Activated CD4-positive, CD25-positive, alpha-beta regulatory T cell (primary cell): ENCODE measurements around the gene CTTN.
"Not testable (repeated sequence)": the region's sequence is repeated elsewhere in the genome, so short reads cannot be mapped to it uniquely, and the experiment has no call there.

Source experiments
- DNase-seq, 4 experiments: peaks; one replicate each; lab custom pipeline; 2025; lab: John Stamatoyannopoulos, UW

Gene CTTN

DNA sequence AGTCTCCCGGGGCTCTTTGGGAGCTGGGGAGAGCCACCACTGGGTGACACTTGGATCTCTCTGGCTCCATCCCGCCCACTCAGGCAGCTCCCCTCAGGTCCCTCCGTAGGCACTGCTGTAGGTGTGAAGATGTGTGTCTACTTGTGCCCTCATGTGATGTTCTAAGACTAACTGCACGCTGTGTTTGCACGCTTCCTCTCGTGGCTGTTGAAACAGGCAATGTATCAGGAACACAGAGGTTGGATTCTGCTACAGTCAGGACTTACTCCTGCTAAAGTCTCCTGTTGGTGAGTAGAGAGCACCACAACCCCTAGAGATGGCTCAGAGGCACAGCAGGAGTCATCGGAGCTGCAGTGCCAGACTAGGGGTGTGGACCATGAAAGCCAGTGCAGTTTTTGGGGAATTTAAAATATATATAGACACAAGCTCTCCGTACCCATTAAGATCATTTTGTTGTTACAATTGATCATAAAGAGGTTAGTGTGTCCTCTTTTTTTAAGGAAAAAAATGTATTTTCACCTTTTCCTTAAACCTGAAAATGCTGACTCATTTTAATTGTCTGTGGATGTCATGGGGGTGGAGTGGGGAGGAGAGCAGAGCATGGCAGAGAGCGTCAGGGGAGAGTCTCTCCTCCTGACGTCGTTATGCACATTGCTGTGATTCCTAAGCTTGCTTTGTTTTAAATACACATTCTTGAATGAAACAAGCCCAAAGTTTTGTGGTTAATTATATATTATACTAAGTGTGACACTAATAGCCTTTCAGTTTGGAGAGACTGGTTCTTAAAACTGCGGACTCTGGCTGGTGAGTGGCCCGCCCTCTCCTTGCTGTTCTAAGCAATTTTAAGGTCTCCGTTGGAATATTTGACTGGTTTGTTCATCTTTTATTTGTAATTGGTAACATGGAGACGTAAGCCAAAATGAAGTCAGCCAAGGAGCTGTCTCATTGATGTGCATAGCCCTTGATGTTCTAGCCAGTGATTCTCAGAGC lies 16.2 kb upstream of the CTTN start:
- DNase-seq: no peak

DNA sequence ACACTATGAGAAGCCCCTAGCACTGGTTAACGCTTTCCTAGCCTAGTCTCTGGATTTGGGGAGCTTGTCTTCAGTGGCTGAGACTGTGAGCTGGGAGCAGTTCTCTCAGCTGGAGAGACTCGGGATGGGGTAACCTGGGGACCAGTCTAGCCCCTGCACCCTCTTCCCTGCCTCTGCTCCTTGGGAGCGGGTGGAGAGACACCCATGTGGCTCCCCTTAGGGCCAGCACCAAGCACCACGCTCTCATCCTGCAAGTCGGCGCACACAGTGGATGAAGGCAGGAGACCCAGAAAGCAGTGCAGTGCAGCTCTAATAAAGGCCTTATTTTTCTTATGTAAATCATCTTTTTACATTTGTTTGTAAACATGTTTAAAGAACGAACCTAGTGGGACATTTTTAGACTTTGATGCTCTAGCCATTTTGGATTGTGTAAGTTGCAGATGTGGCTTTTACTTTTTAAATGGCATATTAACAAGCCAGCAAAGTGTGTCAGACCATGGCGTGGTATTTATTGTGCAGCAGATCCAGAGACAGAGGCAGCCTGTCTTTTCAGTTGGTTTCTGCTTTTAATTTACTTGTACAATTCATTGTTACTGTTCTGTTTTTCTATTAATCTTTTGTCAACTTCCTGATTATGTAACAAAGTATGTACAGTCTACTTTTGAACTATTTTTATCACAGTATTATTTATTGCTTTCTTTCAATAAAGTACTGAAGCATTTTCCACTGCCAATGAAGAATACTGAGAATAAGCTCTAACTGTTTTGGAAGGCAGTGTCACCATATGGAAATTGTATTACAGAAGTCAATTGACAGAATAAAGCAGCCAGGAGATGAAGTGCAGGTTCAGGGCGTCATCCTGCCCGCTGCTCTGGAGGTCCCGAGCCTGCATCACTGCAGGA lies 14.4 kb upstream of the CTTN start:
- no peak for DNase-seq

DNA sequence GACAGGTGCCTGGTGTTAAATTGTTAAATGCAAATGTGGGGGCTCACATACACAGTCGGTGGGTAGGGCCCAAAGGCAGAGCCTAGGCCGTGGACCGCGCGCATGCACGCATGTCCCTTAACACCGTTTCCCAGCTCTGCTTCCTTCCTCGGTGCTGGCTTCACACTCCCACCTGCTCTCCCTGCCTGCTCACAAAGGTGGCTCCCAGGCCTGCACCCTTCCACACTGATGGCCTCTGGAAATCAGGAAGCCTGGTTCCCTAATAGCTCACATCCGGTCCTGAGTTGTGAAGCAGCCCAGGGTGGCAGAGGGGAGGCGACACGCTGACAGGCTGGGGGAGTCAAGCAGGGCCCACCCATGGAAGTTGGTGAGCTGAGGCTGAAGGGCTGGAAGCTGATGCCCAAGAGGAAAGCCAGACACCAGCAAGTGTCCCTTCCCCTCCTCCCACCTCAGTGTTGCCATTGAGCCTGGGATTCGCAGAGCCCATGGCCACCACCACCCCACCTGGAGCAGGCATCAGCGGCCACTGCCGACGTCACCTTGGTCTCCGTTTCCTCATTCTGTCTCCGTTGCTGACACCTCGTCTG lies 13.7 kb upstream of the CTTN start:
- DNase-seq: no peak

DNA sequence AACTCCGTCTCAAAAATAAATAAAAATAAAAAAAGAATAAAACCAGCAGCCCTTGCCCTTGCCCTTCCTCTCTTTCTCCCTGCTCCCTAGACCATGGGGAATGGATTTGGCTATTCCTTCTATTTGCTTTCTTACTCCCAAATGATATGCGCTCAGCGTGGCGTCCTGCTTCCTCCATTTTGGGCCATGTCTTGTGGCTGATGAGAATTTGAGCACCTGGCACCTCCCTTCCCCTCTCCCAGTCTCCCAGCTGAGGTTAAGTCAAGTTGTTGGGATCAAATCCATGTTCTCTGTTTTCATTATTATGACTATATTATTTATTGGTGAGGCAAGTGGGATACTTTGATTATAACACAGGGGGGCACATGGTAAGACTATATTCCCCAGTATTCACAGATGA lies 10.8 kb upstream of the CTTN start:
- DNase-seq: no peak

DNA sequence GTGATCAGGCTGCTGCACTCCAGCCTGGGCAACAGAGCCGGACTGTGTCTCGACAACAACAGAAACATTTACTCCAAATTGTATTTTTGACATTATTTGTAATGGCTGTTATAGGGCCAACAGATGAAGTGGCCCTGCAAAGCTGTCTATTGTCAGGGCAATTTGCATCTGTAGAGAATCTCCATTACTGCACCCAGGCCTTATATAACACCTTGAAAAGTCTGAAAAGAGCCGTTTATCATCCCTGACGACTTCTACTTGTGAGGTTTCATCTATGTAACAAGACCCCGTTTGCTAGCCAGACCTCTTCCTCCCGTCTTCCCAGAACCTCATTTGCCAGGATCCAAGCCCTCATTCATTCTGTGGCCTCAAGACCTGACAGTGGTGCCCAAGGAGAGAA lies 9.1 kb upstream of the CTTN start:
- DNase-seq: no peak

DNA sequence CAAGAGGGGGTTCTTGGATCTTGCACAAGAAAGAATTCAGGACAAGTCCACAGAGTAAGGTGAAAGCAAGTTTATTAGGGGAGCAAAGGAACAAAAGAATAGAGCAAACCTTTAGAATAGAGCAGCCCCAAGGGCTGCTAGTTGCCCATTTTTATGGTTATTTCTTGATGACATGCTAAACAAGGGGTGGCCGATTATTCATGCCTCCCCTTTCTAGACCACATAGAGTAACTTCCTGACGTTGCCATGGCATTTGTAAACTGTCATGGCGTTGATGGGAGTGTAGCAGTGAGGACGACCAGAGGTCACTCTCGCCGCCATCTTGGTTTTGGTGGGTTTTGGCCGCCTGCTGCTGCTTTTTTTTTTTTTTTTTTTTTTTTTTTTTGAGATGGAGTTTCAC lies 7.4 kb upstream of the CTTN start:
- DNase-seq: not testable (repeated sequence)

DNA sequence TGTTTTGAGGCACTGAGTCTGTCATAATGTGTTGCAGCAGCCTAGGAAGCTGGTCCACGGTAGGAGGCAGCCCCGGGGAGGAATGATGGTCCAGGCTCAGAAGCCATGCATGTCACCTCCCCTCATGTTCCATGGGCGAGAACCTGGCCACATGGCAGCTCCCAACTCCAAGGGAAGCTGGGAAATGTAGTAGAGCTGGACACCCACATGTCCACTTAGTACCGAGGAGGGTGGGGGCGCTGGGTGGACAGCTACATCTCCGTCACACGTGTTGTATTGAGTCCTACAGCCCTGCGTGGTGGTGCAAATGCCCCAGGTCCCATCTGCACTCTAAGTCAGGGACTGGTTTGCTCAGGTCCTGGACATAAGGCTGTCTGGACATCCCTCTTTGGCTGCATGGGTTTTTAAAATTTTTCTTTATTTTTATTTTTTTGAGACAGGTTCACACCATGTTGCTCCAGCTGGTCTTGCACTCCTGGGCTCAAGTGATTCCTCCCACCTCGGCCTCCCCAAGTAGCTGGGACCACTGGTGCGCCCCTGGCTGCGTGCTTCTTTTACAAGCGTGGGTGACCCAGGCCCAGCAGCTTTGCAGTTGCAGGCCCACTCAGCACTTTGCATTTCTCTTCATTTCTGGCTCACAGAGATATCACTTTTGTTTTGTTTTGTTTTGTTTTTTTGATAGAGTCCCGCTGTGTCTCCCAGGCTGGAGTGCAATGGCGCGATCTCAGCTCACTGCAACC lies 3.9 kb upstream of the CTTN start:
- DNase-seq: no peak

DNA sequence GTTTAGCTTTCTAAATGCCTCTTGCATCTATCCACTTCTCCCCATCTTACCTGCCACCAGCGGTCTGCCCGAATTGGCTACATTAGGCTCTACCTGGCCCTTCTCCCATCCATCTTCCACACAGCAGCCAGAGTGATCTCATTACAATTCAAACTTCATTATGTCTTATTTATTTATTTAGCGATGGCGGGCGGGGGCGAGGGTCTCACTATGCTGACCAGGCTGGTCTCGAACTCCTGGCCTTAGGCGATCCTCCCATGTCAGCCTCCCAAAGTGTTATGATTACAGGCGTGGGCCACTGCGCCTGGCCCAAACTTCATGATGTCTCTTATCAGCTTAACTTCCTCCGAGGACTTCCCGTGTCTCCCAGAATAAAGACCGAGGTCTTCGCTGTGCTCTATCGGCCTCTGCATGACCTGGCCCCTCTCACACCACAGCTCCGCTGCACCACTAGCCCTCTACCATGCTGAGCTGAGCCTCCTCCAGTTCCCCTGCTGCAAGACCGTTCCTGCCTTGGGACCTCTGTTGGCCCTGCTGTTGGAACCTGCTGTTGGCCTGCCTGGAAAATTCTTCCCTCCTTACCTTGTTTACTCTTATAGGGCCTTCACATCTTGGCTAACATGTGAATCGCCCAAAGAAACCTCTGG lies 870 bp upstream of the CTTN start:
- no peak for DNase-seq

DNA sequence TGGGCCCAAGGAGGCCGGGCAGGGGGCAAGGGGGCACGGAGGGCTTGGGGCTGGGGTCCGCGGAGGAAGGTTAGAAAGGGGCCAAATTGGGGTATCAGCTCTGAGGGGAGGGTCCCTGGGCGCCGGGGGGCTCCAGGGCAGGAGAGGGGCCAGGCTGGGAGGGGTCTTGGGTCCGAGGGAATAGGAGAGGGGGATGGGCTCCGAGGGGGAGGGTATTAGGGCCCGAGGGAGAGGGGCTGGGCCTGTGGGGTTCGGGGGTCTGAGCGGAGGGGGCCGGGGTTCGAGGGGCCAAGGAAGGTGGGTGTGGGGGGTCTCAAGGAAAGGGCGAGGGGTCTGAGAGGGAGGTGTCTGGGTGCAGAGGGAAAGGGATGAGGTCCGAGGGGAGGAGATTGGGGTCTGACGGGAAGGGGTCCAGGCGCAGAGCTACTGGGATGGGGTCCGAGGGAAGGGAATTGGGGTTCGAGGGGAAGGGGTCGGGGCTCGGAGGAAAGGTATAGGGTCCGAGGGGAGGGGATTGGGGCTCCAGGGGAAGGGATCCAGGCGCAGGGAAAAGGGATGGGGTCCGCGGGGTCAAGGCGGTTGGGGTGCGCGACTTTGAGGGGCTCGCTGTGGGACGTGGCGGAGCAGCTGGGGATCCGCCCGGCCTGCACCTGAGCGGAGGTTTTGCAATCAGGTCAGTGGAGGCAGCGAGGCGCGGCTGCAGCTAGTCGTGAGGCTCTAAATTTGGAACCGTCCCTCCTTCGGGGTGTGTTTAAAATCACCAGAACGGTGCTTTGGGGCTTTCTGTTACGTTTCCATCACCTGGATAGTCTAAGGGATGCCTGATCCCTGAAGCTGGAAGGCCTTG lies 728 bp downstream of the CTTN start:
- DNase-seq: no peak

DNA sequence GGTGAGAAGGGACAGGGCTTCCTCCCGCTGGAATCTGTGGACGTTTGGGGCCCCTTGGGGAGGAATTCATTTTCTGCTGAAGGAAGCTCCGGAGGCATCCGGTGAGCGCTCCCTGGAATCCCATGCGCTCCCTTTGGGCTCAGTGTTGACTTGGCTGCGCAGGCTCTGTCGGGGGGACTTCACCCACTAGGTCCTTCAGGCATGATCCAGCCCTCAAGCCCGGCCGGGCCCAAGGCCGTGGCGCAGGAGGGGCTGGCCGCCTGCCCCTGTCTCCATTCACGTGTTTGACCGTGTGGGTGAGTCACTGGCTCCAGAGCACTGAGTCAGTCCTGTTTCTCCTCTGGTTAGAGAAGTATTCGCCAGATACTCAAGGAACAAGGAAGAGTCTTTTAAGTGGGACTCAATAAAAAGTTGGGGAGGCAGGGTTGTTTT lies 1.4 kb downstream of the CTTN start:
- no peak for DNase-seq

DNA sequence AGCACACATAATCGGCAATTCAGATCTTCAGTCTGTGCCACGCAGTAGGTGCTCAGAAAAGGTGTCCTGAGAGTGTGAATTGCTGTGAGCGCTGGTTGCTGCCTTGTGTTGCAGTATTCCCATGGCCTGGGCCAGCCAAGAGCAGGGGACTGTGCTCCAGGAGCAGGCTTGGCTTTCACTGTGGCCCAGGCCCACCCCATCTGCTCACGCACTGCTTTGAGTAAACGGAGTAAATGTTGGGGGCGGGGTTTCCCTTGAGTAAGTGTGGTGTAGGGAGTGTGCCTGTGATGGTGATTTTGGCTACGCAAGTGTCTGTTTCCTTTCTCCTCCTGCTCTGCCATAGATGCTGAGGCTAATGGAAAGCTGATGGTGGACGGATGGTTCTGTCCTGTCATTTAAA lies 2.3 kb downstream of the CTTN start:
- DNase-seq: no peak

DNA sequence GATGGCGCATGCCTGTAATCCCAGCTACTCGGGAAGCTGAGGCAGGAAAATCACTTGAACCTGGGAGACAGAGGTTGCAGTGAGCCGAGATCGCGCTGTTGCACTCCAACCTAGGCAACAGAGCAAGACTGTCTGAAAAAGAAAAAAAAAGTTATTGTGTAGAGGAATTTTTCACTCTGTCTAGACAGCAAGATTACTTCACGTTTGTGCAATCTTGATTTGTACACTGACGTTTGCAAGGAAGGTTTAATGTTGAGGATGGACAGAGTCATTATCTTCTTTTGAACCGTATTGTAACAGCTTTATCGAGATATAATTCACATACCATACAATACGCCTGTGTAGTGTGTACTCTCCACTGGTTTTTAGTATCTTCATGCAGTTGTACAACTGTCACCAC lies 3.7 kb downstream of the CTTN start:
- DNase-seq: no peak

DNA sequence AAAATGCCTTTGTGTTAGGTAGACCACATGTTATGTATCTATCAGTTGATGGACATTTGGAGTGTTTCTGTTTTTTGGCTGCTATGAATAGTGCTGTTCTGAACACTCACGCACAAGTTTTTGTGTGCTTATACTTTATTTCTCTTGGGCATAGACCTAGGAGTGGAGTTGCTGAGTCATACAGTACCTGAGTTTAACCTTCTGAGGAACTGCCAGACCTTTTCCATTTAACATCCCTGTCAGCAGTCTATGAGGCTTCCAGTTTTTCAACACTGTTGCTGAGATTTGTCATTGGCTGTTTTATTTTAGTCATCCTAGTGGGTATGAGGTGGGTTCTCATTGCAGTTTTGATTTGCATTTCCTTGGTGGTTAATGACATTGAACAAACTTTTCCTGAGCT lies 4.4 kb downstream of the CTTN start:
- no peak for DNase-seq

DNA sequence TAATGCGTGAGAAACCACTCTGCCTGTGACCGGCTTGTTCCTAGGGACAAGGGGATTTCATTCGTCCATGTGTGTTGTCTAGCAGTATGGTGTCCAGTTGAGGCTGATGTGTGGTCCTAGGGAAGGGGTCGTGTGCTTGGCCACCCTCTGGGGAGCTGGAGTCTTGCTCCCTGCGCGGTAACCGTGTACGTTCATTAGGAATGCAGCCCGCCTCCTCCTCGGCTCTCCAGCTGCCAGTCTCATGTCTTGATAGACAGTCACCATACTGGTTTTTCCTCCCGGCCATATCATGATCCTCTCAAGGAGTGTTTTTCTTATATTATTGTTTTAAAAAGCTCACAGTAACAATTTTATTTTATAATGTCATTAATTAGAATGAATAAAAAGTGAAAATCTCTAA lies 5.9 kb downstream of the CTTN start:
- DNase-seq: no peak

DNA sequence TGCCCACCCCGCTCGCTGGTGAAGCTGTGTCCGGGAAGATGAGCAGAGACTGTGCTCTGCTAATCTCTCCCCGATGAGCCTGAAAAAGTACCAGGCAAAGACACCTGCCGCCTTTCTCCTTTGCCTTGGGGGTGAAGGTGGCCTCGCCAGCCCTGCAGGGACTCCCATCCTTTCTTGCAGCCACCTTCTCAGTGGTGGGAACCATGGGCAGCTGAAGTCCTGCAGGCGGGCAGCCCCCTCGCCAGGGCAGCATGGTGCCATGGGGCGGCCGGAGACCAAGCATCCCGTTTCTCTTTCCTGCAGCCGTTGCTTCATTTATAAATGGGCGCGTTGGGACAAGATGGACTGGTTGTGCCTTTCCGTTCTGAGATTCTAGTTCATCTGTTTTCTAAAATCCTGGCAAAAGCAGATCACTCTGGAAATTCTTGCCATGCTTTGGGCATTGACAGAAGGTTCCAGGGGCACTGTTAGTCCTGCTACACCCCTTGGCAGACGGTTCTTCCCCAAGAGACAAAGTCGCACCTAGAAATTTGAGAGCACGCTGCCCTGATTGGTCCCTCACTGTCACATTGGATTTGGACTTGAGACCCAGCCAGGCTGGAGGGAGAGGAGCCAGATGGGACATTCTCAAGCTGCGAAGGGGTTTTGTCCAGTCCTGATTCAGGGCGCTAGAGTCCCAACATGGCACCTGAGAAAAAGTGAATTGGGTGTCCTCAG lies 7.5 kb downstream of the CTTN start:
- no peak for DNase-seq

DNA sequence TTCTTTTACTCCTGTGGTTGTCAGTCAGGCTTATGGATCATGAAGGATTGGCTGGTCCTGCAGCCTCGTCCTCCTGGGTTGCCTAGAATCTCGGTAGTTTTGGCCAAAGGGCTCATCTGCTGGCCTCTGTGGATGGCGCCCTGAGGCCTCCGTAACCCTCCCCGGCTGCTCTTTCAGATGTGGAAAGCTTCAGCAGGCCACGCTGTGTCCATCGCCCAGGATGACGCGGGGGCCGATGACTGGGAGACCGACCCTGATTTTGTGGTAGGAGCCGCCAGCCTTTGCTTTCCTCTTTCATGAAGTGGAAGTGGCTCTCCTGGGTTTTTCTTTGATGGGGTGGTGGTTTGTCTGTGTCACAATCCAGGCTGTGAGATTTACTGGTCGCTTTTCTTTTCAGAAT lies 8.8 kb downstream of the CTTN start:
- no peak for DNase-seq

DNA sequence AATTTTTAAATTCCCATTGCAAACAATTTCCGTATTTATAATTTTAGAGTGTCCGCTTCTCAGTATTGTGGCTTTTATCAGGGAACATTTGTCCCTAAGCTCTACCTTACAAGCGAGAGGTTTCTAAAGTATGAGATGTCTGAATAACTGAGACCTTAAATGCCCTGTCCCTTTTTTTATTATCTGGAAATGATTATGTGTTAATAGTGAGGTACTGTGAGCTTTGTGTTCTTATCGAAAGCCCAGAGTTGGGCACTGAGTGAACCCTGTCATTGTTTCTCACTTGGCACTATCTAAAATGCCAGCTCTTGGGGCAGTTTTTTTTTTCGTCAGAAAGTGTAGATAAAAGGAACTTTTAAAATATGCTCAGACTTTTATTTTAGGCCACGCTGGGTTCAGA lies 9.5 kb downstream of the CTTN start:
- no peak for DNase-seq

DNA sequence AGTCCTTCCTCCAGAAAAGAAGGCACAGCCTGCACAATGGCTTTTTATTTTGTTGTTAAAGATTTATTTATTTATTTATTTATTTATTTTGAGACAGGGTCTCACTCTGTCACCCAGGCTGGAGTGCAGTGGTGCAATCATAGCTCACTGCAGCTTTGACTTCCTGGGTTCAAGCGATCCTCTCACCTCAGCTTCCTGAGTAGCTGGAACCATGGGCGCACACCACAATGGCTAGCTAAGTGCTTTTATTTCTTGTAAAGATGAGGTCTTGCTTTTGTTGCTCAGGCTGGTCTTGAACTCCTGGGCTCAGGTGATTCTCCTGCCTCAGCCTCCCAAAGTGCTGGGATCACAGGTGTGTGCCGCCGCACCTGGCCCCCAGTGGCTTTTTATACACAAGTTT lies 10.0 kb downstream of the CTTN start:
- DNase-seq: not testable (repeated sequence)

DNA sequence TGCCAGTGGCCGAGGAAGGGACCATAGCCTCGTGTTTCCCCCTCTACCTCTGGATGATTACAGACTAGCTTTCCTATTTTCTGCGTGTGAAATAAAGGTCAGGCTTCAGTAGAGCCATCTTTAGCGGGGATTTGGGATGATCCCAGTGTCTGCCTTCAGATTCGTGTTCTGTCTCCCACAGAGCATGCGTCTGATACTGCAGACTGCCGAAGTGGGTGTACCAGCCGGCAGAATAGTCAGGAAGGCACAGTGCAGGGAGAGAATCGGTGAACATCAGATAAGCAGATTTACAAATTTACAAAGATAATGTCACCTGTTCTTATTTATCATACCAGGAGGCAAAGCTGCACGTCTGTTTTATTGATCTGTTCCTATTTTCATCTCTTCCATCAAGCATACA lies 11.1 kb downstream of the CTTN start:
- no peak for DNase-seq

DNA sequence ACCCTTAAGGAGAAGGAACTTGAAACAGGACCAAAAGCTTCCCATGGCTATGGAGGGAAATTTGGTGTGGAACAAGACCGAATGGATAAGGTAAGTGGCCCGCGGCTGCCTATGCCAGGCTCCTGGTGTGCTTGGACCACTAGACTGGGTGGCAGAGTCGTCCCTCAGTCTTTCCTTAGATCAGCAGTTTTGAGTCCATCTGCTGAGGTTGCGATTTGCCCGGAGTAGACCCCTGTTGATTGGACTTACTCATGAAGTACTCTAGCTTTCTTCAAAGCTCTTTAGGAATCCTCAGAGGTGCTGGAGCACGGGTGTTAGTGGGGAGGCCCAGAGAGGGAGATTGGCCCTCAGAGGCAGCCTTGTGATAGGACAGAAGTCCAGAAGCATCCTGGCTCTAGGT lies 11.5 kb downstream of the CTTN start:
- no peak for DNase-seq
